SH-SY5Y (cell line): ENCODE data around the gene HOXB3.

Experiments
- GATA2 ChIP-seq: IDR thresholded peaks from 2 replicates; pipeline ENCODE4 v1.6.1; 2011; ENCODE audit warnings: mild to moderate bottlenecking, low read depth, low read length
- GATA3 ChIP-seq: IDR thresholded peaks from 2 replicates; pipeline ENCODE4 v1.6.1; 2011; ENCODE audit warnings: low read depth, mild to moderate bottlenecking, low read length, moderate library complexity

DNA sequence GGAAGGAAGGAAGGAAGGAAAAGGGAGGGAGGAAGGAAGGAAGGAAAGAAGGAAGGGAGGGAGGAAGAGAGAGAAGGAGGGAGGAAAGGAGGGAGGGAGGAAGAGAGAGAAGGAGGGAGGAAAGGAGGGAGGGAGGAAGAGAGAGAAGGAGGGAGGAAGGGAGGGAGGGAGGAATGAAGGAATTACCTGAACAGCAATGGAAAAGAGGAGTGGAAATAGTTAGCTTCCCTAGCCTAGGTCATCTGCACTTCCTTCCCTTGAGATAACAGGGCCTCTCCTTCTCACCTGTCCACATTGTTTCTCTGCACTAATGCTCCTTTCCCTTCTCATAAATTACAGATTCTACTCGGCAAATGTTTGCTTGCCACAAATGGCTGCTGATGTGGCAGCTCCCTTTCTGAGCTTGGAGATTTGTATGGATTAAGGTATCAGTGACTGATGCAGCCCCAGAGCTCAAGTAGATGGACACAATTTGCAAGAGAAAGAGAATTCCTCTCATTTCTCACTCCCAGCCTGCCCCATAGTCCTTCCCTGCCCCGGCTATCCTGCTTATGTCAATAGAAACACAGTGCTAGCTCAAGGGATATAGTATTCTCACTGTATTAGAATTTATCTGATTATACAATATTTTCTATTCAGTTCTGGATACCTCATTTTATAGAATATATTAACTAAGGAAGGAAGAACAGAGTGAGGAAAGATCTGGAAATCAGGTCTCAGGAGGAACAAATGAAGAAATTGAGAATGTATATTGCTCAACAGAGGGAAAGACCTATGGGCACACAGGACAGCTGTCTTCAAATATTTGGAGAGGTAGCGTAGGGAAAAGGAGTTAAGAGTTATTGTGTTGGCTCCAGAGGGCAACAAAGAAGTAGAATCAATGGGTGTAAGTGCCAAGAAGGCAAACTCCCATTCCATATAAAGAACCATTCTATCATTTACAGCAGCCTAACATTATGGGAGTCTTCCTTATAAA lies 73.8 kb downstream of the HOXB3 start:
- TF ChIP-seq GATA2 (no peak), GATA3 (no peak)
